DOHH2 (cell line): ENCODE results near the gene STAG2.

Experiments used
- H3F3A ChIP-seq: fragments of 200-600 bp; sonication (generic), shearing (Covaris generic); 2 replicates; pipeline ENCODE4 v1.6.0; 2016; ENCODE audit warnings: antibody characterized with exemption, mild to moderate bottlenecking; ENCODE audit not compliant: control insufficient read depth, insufficient read depth
- H3K27ac ChIP-seq: fragments of 200-600 bp; sonication (generic); 2 replicates; pipeline ENCODE4 v1.5.1; 2014; ENCODE audit warnings: low read depth, mild to moderate bottlenecking, low read length, moderate library complexity
- H3K27me3 ChIP-seq: fragments of 200-600 bp; sonication (generic); 2 replicates; pipeline ENCODE4 v1.6.1; 2014; ENCODE audit warnings: mild to moderate bottlenecking, low read length, mixed read lengths; ENCODE audit not compliant: control insufficient read depth
- H3K36me3 ChIP-seq: fragments of 200-600 bp; sonication (generic); 2 replicates; pipeline ENCODE4 v1.6.1; 2014; ENCODE audit warnings: mild to moderate bottlenecking, low read length, moderate library complexity, mixed read lengths; ENCODE audit not compliant: control insufficient read depth
- H3K4me1 ChIP-seq: fragments of 200-600 bp; sonication (generic); 2 replicates; pipeline ENCODE4 v1.6.1; 2014; ENCODE audit warnings: mild to moderate bottlenecking, low read length, mixed read lengths; ENCODE audit not compliant: control insufficient read depth
- H3K4me2 ChIP-seq: fragments of 200-600 bp; sonication (generic); 2 replicates; pipeline ENCODE4 v1.6.0; 2014; ENCODE audit warnings: mild to moderate bottlenecking, low read length, moderate library complexity
- H3K4me3 ChIP-seq: fragments of 200-600 bp; sonication (generic); 2 replicates; pipeline ENCODE4 v1.5.1; 2014; ENCODE audit warnings: mild to moderate bottlenecking, low read length, mixed read lengths
- H3K79me2 ChIP-seq: fragments of 200-600 bp; sonication (generic); 2 replicates; pipeline ENCODE4 v1.6.1; 2014; ENCODE audit warnings: mild to moderate bottlenecking, low read length, mixed read lengths; ENCODE audit not compliant: control insufficient read depth
- H3K9me2 ChIP-seq: fragments of 200-600 bp; sonication (generic); replicated peaks from 2 replicates; pipeline ENCODE4 v1.6.1; 2014; ENCODE audit warnings: mild to moderate bottlenecking, low read length, mixed read lengths; ENCODE audit not compliant: control insufficient read depth
- H3K9me3 ChIP-seq: fragments of 200-600 bp; sonication (generic); 2 replicates; pipeline ENCODE4 v1.6.1; 2014; ENCODE audit warnings: antibody characterized with exemption, low read length, mixed read lengths; ENCODE audit not compliant: control insufficient read depth, insufficient read depth
- H4K20me1 ChIP-seq: fragments of 200-600 bp; sonication (generic); 2 replicates; pipeline ENCODE4 v1.6.0; 2014; ENCODE audit warnings: low read depth, mild to moderate bottlenecking, antibody characterized with exemption, low read length, moderate library complexity; ENCODE audit not compliant: control insufficient read depth, insufficient read depth
- CTCF ChIP-seq: fragments of 200-600 bp; sonication (generic); IDR thresholded peaks from one replicate; pipeline ENCODE4 v1.5.1; 2014; ENCODE audit warnings: antibody characterized with exemption, mild to moderate bottlenecking, low read depth, low read length; ENCODE audit not compliant: poor library complexity, severe bottlenecking
- EZH2phosphoT487 ChIP-seq: fragments of 200-600 bp; sonication (generic); IDR thresholded peaks from 2 replicates; pipeline ENCODE4 v1.6.1; 2017; ENCODE audit warnings: borderline replicate concordance, mild to moderate bottlenecking, antibody characterized with exemption, low read length, moderate library complexity, mixed read lengths

Gene STAG2

GRCh38 chrX:123988423-123989111, 27.1 kb downstream of the STAG2 start:
- H3K9me2 ChIP-seq: no peaks in the 10 kb centered on the region
- no peaks in the 10 kb centered on the region for H3F3A ChIP-seq
- H4K20me1 ChIP-seq: peaks cover 7% of the 10 kb centered on the region; the same call in 1 of the 2 replicates
- H3K4me2 ChIP-seq: no peak overlapping the region
- TF ChIP-seq EZH2phosphoT487 (no peak), CTCF (no peak)
- peaks cover 98% of the 10 kb centered on the region for H3K79me2 ChIP-seq
- H3K9me3 ChIP-seq: no peaks in the 10 kb centered on the region
- H3K36me3 ChIP-seq: no peaks in the 10 kb centered on the region
- no peak overlapping the region for H3K27ac ChIP-seq
- no peak overlapping the region for H3K4me3 ChIP-seq
- H3K27me3 ChIP-seq: no peaks in the 10 kb centered on the region
- no peaks in the 10 kb centered on the region for H3K4me1 ChIP-seq

- H3K79me2 ChIP-seq: peaks cover 98% of the 10 kb centered on the region
- no peaks in the 10 kb centered on the region for H3F3A ChIP-seq
- no peaks in the 10 kb centered on the region for H3K27me3 ChIP-seq
- H3K9me3 ChIP-seq: no peaks in the 10 kb centered on the region
- H3K4me2 ChIP-seq: no peak overlapping the region
- TF ChIP-seq EZH2phosphoT487: no peak
- TF ChIP-seq CTCF: no peak
- no peak overlapping the region for H3K4me3 ChIP-seq
- H3K4me1 ChIP-seq: no peaks in the 10 kb centered on the region
- no peak overlapping the region for H3K27ac ChIP-seq
- peaks cover 7% of the 10 kb centered on the region; the same call in 1 of the 2 replicates for H4K20me1 ChIP-seq
- no peaks in the 10 kb centered on the region for H3K9me2 ChIP-seq
- H3K36me3 ChIP-seq: no peaks in the 10 kb centered on the region
Observed at GRCh38 chrX:123989235-123989634, 27.7 kb downstream of the STAG2 start.

GRCh38 chrX:123990169-123990568, 28.7 kb downstream of the STAG2 start:
- H3K79me2 ChIP-seq: peaks cover 98% of the 10 kb centered on the region
- no peak overlapping the region for H3K4me2 ChIP-seq
- H3K4me3 ChIP-seq: no peak overlapping the region
- TF ChIP-seq CTCF: no peak
- H3K36me3 ChIP-seq: no peaks in the 10 kb centered on the region
- H3K27me3 ChIP-seq: no peaks in the 10 kb centered on the region
- H3K27ac ChIP-seq: no peak overlapping the region
- H3K9me3 ChIP-seq: no peaks in the 10 kb centered on the region
- no peaks in the 10 kb centered on the region for H3K9me2 ChIP-seq
- no peaks in the 10 kb centered on the region for H3F3A ChIP-seq
- H4K20me1 ChIP-seq: peaks cover 7% of the 10 kb centered on the region; the same call in 1 of the 2 replicates
- no peaks in the 10 kb centered on the region for H3K4me1 ChIP-seq
